Inflammatory macrophage (primary cell): Measurements from ENCODE around the gene HTRA1.

Source experiments
- DNase-seq, 2 donors: peaks; one replicate each; pipeline ENCODE4 v3.0.0-alpha.2; 2020 to 2022

The HTRA1 gene

DNA sequence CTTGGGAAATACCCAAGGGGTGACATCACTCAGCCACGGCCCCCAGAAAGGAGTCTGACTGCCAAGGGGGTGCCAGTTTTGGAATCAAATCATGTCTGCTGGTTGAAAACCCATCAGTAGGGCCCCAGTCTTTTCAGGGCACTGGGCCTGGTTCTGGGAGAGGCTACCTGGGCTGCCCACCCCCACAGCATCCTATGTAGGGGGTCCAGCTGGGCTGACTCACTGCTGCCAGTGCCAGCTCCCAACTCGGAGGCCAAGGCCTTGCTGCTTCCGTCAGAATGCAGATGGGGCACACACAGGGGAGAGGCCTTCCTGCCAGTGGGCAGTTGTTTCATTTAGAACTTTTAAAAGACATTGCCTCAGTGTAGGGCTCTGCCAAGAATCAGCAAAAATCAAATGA, 59.7 kb downstream of the HTRA1 start:
- DNase-seq, result no peak

DNA sequence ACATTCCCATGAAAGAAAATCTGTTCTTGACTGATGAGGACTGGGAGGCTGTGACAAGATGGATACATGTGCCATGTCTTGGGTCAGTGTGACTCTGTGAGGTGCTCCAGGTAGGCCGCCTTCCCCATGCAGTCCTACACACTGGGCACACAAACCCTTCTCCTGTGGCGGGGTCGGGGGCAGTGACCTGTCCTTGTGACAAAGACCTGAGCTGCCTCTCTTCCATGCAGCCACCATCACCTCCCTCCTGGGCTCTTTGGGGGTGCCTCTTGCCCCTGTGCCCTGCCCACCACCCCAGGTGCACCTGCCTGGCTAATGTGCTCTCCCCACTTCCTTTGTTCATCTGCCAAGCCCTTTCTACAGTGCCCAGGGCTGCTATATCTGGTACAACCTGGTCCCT, 63.5 kb downstream of the HTRA1 start:
- DNase-seq, result no peak

GRCh38 chr10:122525788-122526187, 64.4 kb downstream of the HTRA1 start:
- no peak for DNase-seq

- no peak for DNase-seq
Measured at GRCh38 chr10:122526892-122527291, 65.5 kb downstream of the HTRA1 start.

GRCh38 chr10:122530177-122530576, 68.8 kb downstream of the HTRA1 start:
- no peak for DNase-seq

DNA sequence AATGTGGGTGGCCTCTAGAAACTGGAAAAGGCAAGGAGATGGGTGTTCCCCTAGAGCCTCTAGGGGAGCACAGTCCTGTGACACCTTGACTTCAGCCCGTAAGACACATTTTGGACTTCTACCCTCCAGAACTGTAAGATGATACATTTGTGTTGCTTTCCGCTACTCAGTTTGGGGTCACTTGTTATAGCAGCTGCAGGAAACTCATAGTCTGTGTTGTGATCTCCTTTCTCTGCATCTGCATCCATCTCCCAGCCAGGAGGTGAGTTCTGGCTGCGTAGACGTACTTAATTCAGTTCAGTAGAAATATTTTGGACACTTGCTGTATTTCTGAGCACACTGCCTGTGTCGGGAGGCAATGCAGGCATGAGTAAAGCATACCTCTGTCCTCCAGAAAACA, 69.9 kb downstream of the HTRA1 start:
- no peak for DNase-seq

GRCh38 chr10:122531939-122532338, 70.6 kb downstream of the HTRA1 start:
- DNase-seq, result no peak

GRCh38 chr10:122532601-122533296, 71.4 kb downstream of the HTRA1 start:
- DNase-seq, result no peak

DNA sequence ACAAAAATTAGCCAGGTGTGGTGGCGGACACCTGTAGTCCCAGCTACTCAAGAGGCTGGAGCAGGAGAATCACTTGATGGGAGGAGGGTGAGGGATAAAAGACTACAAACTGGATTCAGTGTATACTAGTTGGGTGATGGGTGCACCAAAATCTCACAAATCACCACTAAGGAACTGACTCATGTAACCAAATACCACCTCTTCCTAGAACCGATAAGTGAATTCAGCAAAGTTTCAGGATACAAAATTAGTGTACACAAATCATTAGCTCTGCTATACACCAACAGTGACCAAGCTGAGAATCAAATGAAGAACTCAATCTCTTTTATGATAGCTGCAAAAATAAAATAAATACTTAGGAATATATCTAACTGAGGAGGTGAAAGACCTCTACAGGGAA, 76.2 kb downstream of the HTRA1 start:
- DNase-seq, result no peak

DNA sequence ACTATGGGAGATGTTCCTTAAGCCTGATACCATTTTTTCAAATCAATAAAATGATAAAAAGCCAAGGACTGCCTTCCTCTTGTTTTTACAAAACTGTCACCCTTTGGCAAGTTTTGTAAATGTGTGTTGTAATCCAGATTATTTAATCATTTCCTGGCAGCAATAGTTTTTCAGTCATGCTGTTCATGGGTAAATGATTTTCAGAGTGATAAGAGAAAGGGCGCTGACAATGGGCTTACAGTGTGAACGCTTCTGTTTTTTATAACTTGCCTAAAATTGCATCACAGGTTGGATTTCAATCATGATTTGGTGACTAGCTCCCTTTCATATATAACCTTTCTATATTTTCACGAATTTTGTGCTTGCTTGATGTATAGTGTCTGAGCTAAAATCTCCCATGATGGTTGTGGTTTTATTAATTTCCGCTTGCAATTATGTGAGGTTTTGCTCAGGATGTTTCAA, 80.2 kb downstream of the HTRA1 start:
- DNase-seq, result peak; percentile 16 to 49

GRCh38 chr10:122543676-122544445, 82.5 kb downstream of the HTRA1 start:
- DNase-seq, result no peak

GRCh38 chr10:122544493-122544892, 83.1 kb downstream of the HTRA1 start:
- peak; percentile 8 to 19 for DNase-seq

GRCh38 chr10:122546242-122546641, 84.9 kb downstream of the HTRA1 start:
- no peak for DNase-seq

GRCh38 chr10:122548407-122549085, 87.2 kb downstream of the HTRA1 start:
- no peak for DNase-seq

- no peak for DNase-seq
Measured at GRCh38 chr10:122549636-122550035, 88.3 kb downstream of the HTRA1 start.

DNA sequence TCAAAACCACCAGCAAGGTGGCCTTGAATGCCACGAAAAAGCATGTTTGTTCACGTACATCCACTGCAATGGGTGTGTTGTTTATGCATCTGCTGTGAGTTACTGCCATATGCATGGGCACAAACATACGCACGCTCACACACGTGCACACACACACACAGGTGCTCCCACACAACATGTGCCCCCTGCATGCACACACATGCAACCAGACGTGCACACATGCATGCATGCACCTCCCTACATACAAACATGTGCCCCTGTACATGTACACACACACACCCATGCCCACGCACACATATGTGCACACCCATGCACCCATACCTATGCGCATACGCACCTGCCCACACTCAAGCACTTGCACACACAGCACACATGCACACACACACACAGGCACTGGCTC, 89.1 kb downstream of the HTRA1 start:
- no peak for DNase-seq

GRCh38 chr10:122550983-122551382, 89.6 kb downstream of the HTRA1 start:
- no peak for DNase-seq

GRCh38 chr10:122551450-122551849, 90.1 kb downstream of the HTRA1 start:
- no peak for DNase-seq

- DNase-seq, result no peak
Measured at GRCh38 chr10:122553341-122553740, 92.0 kb downstream of the HTRA1 start.

GRCh38 chr10:122554131-122555036, 93.0 kb downstream of the HTRA1 start:
- DNase-seq, result no peak

DNA sequence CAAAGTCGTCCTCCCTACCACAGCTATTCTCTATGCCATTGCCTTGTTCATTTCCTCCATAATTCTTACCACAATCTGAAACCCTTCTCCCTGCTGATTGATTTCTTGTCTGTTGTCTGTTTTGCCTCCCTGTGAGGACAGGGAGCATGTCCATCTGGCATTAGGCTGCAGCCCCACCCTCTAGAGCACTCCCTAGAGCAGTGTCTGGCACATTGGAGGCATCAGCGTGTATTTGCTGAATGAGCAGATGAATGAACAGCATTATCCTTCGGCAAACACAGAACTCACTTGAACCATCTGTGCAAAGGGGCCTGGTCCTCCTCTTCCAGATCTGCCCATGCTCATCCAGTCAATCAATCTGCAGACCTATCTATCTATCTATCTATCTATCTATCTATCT, 94.1 kb downstream of the HTRA1 start:
- DNase-seq, result no peak

DNA sequence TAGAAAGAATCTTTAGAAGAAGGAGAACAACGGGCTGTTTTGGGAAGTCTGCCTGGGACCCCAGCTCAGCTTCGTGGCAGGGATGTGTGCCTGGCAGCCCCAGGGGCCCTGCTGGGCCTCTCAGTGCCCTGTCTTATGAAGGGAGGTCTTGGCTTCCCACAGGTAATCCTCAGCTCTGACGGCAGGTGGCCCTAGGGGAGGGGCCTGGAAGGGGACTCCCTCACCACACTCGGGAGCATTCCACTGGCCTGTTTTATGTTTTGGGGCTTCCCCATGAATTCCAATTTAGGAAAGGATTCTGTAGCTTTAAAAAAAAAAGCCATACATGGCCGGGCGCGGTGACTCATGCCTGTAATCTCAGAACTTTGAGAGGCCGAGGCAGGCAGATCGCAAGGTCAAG, 96.2 kb downstream of the HTRA1 start:
- no peak for DNase-seq

DNA sequence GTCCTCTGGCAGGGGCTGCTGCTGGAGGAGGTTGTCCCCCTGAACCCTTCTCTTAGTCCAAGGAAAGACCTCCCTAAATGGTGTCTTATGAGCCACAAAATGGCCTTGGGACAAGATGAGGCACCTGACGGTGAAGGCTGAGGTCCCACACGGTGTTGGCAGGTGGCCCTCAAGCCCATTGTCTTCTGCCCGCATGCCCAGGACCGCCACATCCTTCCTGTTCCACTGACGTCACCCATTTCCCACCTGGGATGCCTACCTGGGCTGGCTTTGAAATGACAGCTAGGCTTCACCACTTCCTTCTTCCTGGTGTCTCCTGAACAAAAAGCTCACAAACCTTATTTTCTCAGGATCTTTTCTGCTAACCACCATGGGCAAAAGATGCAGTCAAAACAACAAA, 97.1 kb downstream of the HTRA1 start:
- DNase-seq, result no peak
